HG03066 (cell line): ENCODE results near the gene CTSD.

Experiments
- ATAC-seq: cut with Tn5 transposase; IDR thresholded peaks from one replicate; pipeline ENCODE4 v1.9.1; 2021; ENCODE audit warnings: low read depth; ENCODE audit not compliant: unreplicated experiment

Gene CTSD

DNA sequence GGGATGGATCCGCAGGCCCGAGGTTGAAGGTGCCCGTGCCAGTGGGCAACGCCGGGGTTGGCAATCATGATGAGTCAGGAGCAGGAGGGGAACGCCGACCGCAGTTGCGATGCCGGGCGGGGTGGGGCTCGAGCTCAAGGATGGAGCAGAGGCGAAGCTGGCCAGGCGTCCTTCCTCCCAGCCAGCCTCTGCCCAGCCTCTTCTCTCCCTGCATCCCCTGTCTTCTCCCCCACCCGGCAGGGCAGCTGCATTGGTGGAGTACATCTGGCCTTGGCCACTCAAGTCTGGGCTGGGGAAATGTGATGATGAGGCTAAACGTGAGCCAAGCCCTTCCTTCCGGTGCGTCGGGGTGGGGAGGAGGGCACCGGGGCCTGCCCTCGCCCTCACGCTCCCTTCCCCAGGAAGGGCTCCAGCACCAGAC, 17.2 kb downstream of the CTSD start:
- no peak for ATAC-seq

DNA sequence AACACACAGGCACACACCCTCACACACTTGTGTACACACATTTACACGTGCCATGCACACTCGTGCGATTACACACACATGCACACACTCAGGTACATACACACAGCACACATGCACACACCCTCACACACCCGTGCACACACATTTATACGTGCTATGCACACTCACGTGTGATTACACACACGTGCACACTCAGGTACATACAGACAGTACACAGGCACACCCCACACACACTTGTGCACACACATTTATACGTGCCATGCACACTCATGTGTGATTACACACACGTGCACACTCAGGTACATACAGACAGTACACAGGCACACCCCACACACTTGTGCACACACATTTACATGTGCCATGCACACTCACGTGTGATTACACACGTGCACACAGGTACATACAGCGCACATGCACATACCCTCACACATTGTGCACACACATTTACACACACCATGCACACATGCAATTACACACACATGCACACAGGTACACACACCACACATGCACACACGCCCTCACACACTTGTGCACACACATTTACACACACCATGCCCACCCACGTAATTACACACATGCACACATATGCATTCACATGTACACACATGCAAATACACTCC, 17.9 kb downstream of the CTSD start:
- no peak for ATAC-seq

DNA sequence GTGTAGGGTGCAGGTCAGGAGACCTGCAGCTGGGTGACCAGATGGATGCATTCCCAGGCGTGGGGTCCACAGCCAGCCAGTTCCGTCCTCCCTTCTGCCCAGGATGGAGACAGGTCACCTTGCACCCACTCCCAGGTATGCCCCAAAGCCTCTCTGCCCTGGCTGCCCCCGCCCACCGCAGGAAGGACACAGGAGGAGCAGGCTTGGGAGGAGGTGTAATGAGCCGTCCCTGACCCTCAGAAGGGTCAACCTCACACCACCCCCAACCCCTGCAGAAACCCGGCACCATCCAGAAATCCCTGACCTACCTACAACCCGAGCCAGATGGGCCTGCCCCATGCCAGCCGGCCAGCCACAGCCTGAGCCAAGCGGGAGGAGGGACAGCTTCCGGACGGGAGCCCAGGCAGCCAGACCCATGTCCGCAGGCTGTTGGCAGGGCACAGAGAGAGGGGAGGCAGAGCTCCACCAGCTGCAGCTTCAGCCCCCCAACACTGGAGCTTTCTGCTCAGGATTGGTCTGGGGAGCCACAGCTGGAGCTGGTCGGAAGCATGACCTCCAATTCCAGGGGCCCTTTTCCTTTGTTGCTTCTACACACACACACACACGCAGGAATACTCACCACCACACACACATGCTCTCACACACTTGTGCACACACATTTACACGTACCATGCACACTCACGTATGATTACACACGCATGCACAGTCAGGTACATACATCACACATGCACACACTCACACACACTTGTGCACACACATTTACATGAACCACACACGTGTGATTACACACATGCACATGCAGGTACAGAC, 18.6 kb downstream of the CTSD start:
- ATAC-seq = no peak

DNA sequence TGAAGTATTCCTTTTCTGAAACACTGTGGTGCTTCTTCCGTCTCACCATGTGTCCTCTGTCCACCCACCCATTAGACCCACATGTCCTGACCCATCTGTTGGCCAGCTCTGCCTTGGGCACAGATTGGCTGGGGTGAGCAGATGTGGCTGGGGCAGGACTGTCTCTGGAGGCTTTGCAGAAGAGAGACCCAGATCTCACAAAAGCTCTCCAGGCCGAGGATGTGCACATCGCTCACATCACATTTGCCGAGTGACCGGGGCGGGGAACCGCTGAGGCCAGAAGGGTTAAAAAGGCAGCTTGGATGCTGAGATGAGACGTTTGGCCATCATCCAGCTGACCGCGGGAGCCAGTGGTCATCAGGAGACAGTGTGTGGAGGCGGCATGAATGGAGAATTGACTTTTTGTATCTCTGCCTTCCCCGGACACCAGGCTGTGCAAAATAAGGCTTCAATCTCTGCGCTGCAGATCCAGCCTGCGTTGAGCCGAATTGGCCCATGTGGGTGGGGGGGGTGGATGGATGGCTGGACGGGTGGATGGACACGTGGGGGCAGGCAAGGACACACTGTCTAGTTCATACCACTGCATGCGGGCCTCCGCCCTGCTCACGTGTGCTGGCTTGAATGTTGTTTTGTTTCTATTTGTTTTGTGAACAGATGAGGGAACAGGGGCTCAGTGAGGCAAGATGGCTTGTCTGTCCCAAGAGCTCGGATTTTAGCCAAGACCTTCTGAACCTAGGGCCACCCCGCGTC, 19.4 kb downstream of the CTSD start:
- ATAC-seq = no peak

DNA sequence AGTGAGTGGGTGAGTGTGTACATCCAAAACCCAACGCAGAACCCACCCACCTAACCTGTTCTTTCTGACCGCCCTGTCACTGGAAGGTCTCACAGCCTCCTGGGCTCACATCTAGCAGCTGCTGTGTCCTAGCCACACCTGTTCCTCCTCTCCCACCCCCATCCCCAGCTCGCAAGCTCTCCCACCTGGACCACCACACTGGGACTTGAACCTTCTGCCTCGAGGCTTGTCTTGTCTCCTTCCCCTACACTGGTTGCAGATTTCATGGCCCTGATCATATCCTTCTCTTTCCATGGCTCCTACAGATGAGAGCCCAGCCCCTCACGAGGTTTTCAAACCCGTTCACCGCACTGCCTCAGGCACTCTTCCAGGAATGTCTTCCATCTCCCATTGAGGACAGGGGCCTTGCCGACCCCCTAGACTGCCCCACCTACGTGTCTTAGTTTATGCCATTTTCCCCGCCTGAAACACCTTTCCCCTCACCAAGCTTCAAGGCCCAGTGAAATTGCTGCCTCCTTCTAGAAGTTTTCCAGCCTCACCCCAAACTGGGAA, 20.1 kb downstream of the CTSD start:
- ATAC-seq = no peak

DNA sequence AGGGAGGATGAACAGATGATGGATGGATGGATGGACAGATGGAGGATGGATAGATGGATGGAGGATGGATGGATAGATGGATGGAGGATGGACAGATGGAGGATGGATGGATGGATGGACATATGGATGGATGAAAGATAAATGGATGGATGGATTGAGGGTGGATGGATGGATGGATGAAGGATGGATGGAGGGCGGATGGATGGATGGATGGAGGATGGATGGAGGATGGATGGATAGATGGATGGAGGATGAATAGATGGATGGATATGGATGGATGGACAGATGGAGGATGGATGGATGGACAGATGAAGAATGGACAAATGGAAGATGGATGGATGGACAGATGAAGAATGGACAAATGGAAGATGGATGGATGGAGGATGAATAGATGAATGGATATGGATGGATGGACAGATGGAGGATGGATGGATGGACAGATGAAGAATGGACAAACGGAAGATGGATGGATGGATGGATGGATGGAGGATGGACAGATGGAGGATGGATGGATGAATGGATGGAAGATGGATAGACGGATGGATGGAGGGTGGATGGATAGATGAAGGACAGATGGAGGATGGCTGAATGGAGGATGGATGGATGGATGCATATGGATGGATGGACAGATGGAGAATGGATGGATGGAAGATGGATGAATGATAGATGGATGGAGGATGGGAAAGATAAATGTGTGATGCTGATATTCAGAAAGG, 20.7 kb downstream of the CTSD start:
- ATAC-seq = no peak

DNA sequence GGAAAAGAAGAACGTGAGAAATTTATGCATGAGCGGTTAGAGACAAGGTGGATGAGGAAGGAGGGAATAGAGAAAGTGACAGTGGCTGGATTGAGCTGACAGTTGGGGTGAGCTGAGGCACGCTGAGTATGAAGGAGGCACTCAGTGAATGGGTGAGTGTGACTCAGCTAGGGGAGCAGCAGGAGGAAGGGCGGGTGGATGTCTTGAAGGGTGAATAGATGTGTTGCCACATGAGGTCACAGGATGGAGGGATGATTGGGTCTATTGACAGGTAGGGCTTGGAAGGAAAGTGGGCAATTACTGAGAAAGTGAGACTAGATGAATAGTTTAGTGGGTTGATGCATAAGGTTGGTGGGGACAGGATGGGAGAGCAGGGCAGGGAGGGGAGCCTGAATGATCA, 21.4 kb downstream of the CTSD start:
- ATAC-seq = no peak

DNA sequence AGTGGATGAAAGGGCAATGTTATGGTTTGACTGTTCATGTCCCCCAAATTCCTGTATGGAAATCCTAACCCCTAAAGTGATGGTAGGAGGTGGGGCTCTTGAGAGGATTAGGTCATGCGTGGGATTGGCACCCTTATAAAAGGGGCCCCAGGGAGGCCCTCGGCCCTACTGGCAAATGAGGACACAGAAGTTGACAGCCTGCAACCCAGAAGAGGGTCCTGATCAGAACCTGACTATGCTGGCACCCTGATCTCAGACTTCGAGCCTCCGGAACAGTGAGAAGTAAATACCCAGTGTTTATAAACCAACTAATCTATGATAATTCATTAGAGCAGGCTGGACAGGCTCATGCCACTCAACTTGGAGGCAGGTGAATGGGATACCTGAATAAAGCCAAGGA, 22.0 kb downstream of the CTSD start:
- ATAC-seq = no peak

DNA sequence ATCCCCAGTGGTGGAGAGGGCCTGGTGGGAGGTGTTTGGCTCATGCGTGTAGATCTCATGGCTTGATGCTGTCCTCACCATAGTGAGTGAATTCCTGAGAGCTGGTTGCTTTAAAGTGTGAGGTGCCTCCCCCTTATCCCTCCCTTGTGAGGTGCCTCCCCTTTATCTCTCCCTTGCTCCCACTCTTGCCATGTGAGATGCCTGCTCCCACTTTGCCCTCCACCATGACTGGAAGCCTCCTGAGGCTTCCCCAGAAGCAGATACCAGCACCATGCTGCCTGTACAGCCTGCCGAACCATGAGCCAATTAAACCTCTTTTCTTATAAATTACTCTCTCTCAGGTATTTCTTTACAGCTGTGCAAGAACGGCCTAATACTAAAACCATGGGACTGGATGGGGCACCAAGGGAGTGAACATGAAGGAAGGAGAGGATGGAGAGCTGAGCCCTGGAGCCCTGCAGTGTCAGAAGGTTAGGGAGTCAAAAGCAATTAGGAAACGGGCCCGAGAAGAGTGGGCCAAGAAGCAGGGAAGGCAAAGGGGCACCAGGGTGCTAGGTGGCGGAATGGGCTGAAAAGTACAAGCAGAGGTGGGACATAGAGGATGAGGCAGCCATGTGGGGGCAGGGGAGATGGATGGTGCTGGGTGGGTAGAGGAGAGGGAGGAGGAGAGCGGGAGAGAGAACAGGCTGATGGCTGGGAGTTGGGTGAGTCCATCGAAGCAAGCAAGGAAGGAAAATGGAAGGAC, 22.8 kb downstream of the CTSD start:
- ATAC-seq = no peak

DNA sequence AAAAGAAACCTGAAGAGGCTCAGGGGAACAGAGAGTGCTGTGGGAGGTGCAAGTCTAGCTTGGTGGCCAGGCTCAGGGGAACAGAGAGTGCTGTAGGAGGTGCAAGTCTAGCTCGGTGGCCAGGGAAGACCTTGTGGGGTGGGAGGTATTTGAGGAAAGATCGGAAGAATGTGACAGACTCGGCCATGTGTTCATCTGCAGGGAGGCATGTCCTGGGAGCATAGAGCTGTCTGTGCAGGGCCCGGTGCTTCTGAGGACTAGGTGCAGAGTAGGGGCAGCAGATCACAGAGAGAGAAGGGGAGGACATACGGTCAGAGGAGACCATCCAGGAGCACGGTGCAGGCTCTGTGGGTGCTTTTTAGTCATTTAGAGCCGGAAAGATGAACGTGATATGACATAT, 24.2 kb downstream of the CTSD start:
- ATAC-seq = no peak

DNA sequence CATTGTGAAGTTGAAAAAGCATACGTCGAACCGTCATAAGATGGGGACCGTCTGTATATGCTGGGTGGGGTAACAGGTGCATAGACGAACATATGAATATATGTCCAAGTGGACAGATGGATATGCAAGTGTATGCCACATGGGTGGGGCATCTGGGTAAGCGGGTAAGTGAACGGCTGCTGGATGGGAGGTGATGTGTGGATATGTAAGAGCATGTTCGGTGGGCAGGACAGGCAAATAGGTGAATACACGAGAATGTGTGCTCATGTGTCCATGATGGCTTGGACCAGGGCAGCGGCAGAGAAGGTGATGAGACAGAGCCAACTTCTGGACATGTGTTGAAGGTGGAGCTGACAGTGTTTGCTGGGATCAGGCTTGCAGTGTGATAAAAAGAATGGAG, 25.3 kb downstream of the CTSD start:
- ATAC-seq = no peak

DNA sequence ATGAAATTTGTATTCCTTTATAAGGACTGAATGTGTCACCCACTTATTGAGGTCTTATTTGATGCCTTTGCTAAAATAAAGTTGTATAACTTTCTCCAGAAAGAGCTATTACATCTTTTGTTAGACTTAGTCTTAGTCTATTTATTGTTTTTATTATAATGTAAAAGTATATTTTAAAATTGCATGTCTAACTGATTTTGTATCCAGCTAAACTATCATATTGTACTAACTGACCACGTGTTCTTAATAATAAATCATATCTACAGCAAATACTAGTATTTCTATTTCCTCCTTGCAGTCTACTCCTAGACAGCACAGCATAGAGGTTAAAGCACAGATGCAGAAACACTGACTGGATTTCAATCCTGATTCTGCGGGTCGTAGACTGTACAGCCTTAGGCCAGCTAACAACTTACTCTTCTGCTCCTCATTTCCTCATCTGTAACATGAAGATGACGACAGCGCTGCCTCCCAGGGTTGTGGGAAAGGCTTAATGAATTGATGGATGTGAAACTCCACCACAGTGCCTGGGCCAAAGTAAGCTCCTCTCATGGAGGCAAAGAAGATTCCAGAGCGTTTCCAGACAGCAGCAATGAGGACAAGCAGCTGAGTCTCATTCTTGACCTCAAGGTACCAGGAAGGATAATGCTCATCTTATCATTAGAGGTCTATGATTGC, 26.5 kb downstream of the CTSD start:
- ATAC-seq = no peak

DNA sequence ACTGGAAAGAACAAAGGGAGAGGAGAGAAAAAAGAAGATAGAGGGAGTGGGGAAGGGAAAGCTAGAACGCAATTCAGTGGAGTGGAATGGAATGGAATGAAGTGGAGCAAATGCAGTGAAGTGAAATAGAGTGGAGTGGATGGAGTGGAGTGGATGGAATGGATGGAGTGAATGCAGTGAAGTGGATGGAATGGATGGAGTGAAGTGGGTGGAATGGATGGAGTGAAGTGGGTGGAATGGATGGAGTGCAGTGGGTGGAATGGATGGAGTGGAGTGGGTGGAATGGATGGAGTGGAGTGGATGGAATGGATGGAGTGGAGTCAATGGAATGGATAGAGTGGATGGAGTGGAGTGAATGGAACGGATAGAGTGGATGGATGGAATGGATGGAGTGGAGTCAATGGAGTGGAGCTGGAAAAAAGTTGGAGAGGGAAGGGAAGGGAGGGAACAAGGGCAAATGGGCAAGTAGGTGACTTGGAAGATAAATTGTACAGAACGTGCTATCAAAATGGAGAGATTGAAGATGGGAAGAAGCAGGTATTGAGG, 27.2 kb downstream of the CTSD start:
- ATAC-seq = no peak

DNA sequence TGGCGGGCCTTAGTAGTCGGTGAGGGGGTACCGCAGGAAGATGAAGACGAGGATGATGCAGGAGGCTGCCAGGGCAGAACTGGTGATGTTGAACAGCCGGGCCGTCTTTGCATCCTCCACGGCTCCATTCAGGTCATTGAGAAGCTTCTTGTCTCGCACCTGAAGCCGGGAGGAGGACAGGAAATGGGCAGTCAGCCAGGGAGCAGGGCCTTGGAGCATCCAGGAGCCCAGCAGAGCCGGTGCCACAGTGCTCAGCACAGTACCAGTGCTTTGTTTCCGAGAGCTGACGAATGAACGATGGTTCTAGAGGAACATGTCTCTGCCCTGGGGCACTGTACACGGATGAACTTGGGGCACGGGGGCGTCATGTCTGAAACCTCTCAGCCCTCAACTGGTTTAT, 28.5 kb downstream of the CTSD start:
- ATAC-seq = no peak

DNA sequence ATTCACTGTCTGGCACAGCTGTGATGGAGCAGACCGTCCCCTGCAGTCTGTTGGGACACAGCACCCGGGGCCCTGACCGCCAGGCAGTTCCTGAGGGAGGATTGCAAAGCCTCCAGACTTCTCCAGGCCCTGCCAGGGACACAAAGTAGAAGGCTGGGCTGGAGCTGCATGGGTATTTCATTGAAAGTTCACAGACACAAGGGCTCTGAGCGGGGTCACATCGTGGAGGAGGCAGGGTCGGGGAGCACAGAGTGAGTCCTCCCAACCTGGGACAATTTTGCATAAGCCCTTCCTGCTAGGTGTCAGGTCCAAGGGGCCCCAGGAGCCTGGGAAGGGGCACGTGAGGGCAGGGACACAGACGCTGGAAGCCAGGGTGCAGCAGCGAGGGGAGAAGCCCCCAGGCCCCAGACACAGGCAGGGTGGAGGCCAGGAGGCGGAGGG, 29.1 kb downstream of the CTSD start:
- no peak for ATAC-seq

DNA sequence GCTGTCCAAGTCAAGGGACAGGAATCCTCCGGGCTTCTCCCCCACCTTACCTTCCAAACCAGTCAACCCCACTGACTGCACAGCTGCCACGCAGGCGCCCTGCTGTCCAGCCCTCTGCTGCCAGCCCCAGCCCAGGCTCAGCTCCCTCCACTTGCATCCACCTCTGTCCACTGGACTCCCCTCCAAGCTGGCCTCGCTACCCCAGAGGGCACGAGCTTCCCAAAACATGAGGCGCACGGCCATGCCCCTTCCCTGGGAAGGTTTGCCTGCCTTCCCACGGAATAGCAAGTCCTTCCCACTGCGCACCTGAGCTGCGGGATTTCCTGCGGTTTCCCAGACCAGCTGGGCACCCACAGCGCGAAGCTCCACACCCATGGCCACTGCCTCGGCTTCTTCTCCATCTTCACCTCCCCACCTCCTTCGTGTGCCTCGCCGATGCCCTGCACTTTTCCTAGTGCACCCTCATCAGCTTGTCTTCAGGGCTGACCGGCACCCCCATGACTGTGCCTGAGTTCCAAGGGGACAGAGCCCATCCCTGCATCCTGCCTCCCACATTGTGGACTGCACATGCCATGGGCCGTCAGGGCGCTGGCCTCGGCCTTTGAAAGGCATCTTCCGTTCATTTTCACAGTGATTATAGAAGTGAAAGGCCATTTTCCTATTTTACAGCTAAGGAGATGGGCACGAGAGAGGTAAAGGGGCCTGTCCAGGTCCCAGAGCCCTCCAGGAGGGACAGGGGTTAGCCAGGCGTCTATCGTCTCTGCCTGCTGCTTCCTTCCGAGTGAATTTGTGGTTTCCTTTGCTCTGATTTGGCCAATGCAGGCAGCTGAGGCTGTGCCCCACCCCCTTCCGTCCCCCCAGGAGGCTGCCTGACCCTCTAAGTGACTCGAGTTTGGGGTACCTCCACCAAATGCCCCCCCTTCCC, 29.7 kb downstream of the CTSD start:
- ATAC-seq = no peak

DNA sequence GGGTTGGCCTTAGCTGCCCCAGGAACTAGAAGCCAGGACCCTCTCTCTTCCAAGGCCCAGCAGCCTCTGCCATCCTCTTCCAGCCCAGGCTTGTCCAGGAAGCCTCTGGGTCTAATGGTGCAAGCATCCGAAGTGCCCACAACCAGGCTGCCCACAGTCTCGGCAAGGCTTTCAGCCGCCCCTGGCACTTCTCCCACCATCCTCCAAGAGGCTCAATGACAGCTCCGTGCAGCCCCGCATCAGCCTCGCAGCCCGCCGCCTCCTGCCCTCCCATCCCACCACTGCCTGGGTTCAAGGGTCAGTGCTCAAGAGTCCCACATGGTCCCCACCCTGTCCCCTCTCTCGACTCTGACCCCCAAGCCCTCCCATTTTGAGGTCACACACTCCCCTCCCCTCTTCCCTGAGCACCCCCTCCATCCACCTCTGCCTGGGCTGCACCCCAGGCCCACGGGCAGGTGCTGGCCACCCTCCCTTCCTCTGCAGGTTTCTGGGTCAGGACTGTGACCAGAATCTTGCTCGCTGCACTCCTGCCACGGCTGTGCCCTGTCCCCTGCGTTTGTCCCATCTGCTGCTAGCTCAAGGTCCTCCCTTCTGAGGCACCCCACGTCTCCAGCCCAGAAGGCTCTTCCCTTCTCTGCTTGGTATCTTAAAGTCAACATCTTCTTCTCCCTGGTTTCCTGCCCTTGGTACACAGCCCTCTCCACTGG, 30.6 kb downstream of the CTSD start:
- ATAC-seq = no peak
